H54 (cell line): Measurements from ENCODE around the gene SNRPD2.

Experiments used
- DNase-seq: peaks from one replicate; pipeline ENCODE4 v3.0.0; 2011; ENCODE audit warnings: low spot score, mixed read lengths; ENCODE audit not compliant: insufficient read length
- FAIRE-seq: peaks from 3 replicates; lab custom pipeline; 2011; peaks lifted over from hg19 to GRCh38; lab: Jason Lieb, UNC
- POLR2A ChIP-seq: IDR thresholded peaks from 2 replicates; pipeline ENCODE4 v1.6.1; 2011; ENCODE audit warnings: low read depth, mild to moderate bottlenecking, low read length

SNRPD2 gene

DNA sequence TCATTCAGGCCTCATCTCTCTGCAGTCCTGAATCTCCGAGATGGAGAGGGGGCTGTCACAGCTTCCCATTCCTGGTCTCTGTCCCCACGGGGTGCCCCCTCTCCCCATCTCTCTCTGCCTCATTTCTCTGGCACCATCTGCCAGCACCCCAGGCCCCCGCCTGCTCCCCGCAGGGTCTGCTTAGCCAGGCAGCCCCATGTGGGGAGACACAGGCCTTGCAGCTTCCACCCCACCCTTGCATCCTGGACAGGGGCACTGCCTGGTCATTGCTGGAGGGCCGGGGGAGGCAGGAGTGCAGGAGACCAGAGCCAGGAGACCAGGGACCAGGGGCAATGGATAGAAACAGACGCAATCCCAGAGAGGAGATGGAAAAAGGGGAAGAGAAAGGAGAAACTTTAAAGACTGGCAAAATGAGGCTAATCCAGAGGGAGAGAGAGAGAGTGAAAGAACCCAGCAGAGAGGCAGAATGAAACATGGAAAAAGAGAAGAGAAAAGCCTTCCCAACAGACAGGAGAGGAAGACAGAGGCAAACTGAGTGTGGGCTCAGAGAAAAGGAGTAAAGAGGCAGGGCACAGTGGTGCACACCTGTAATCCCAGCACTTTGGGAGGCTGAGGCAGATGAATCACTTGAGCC is 32.5 kb downstream of the SNRPD2 start:
- no peak for TF ChIP-seq POLR2A
- DNase-seq (no peak), FAIRE-seq (no peak)

DNA sequence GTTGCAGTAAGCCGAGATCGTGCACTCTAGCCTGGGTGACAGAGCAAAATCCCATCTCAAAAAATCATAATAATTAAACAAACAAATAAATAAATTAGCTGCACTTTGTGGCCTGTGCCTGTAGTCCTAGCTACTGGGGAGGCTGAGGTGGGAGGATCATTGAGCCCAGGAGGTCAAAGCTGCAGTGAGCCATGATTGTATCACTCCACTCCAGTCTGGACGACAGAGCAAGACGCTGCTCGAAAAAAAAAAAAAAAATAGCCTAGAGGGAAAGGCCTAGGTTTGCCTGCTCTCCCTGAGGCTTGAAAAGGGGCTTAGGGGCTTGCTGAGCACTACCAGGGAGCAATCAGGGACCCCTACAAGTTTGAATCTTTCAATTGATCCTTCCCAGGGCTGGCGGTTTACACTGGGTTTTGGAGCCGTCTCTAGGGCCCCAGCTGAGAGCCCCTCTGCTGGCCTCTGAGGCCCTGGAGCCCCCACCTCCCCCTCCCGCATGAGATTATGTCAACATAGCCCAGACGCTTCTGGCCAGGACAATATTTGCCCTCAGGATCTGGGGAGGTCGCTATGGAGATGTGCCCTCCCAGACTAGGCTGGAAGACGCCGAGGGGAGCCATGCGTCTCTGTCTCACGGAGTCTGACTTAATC is 34.1 kb downstream of the SNRPD2 start:
- no peak for TF ChIP-seq POLR2A
- FAIRE-seq, result no peak
- DNase-seq, result no peak

DNA sequence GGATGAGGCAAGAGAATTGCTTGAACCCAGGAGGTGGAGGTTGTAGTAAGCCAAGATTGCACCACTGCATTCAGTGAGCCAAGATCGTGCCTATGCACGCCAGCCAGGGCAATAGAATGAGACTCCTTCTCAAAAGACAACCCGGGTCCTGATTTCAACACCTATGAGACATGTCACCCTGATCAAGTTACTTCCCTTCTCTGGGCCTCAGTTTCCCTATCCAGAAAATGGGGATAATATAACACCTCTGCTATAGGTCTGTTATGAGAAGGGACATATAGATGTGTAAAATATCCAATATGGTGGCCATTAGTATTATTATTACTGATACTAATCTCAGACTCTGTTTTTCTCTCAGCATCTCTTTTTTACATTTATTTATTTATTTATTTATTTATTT is 36.7 kb downstream of the SNRPD2 start:
- no peak for TF ChIP-seq POLR2A
- DNase-seq (no peak), FAIRE-seq (no peak)

DNA sequence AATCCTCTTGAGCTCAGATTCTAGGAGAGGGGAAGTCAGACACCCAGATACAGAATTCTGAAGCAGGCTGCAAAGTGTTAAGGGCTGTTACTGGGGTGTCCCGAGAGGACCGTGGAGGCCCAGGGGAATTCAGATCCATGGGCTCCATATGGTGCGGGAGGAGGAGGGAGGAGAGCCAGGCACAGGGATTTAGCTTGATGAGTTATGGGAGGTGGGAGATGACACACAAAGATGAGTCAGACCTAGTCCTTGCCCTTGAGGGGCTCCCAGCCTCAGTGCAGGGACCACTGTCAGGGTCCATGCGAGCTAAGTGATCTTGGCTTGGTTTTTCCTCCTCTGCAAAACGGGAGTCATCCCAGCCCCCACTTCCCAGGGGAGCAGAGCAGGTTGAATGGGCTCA is 38.1 kb downstream of the SNRPD2 start:
- FAIRE-seq (no peak), DNase-seq (no peak)
- no peak for TF ChIP-seq POLR2A

DNA sequence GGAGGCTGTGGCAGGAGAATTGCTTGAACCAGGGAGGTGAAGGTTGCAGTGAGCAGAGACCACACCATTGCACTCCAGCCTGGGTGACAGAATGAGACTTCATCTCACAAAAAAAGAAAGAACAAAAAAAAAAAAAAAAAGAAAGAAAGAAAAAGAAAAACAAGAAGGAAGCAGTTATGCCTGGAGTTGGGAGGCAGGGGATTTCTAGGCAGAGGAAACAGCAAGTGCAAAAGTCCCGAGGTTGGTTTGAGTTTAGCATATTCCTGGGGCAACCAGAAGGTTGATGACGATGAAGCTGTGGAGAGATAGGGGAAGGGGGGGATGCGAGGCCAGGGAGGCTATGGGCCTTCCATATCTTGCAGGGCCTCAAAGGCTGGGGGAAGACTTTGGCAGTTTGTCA is 41.0 kb downstream of the SNRPD2 start:
- DNase-seq (no peak), FAIRE-seq (no peak)
- TF ChIP-seq POLR2A, result no peak

DNA sequence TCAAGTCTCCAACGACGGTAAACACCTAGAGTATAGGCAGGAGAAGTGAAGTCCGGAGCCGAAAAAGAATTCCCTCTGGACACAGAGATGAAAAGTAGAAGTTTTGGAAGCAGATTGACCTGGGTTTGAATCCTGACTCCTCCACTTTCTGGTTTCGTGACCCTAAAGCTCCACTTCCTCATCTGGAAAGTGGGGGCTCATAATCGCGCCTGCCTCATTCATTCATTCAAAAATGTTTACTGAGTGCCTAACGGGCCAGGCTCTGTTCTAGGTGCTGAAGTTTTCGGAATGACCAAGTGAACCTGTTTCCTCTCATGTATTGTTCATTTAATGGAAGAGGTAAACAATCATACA is 45.4 kb downstream of the SNRPD2 start:
- FAIRE-seq (no peak), DNase-seq (no peak)
- TF ChIP-seq POLR2A, result no peak

DNA sequence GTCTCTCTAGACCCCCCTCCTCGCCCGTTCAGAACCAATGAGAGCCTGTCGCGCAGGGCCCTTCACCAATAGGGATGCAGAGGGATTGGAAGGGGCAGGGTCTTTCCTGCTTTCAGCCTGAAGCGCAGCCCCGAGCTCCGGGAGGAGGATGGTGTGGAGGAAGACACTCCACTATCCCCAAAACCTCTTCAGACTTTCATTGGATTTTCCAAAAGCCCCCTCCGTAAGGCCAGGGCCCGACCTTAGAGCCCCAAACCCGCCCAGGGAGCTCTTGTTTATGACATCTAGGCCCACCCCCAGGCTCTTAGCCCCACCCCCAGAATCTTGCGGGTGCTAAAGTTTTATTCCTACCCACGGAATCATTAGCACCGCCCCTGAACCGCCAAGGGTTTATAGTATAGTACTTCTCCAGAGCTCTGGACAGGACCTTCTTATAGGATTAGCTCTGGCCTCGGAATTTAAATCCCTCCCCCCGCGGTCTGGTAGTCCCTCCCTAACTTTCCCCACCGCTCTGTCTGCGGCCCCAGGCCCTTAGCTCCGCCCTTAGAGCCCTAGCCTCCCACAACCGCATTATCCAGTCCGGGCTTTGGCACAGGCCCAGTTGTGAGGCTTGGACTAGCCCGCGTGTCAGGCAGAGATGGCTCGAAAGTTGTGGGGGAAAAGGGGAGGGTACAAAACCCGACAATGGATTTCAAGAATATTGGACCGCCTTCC is 46.0 kb downstream of the SNRPD2 start:
- no peak for FAIRE-seq
- TF ChIP-seq POLR2A, result no peak
- peak; percentile 84 for DNase-seq

DNA sequence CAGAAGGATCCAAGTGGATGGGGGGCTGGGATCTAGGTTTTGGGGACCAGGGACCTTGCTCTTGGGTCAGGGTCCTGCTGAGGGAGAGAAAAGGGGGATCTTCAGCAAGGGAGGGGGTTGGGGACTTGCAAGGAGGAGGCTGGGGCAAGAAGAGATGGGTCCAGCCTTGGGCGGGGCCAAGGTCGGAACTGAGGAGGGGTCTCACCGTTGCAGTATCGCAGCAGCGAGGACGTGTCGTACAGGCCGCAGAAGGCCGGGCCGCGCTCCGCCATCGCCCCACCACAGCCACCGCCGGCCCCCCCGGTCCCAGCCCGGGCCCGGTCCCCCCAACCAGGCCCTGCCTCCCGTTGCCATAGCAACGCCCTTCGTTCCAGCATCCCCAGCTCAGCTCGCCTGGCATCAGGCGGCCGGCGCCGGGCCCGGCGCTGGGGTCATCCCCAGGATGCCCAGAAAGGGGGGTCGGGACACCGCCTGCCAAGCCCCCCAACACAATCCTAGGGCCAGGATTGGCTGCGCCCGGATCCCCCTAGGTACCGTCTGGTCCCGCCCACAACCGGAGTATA is 46.6 kb downstream of the SNRPD2 start:
- DNase-seq, result no peak
- no peak for TF ChIP-seq POLR2A
- FAIRE-seq, result no peak

DNA sequence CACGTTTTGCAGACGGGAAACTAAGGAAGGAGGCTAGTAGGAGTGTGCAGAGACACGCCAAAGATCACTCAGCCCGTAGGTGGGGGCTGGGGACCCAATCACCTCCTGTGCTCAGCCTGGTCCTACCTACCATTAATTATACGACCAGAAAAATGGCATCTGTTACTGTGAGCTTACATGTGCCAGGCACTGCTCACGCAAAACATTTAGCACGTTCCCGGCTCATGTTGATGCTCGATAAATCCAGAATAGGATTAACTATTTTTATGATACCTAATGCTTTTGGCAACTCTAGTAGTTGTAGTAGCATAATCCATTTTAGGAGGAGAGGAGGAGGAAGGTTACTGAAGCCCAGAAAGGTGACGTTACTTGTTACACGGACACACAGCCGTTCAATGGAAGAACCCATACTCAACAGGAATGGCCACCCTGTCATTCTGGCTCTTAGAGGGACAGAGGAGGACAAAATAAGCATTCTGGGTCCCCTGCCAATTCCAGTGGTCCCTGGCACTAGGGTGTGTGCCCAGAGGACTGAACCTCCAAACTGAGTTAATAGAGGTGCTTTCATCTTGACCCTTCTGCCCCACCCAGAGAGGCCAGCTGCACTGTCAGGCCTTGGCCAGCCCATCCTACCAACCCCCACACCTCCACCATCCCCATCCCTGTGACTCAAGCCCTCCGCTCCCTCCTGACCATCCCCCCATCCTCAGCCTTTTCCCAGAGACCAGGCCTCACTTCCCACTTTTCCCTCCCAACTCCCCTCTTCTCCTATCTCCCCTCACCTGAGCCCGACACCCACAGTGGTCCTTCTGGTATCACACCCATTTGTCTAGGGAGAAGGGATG is 47.6 kb downstream of the SNRPD2 start:
- DNase-seq (no peak), FAIRE-seq (no peak)
- TF ChIP-seq POLR2A, result no peak

DNA sequence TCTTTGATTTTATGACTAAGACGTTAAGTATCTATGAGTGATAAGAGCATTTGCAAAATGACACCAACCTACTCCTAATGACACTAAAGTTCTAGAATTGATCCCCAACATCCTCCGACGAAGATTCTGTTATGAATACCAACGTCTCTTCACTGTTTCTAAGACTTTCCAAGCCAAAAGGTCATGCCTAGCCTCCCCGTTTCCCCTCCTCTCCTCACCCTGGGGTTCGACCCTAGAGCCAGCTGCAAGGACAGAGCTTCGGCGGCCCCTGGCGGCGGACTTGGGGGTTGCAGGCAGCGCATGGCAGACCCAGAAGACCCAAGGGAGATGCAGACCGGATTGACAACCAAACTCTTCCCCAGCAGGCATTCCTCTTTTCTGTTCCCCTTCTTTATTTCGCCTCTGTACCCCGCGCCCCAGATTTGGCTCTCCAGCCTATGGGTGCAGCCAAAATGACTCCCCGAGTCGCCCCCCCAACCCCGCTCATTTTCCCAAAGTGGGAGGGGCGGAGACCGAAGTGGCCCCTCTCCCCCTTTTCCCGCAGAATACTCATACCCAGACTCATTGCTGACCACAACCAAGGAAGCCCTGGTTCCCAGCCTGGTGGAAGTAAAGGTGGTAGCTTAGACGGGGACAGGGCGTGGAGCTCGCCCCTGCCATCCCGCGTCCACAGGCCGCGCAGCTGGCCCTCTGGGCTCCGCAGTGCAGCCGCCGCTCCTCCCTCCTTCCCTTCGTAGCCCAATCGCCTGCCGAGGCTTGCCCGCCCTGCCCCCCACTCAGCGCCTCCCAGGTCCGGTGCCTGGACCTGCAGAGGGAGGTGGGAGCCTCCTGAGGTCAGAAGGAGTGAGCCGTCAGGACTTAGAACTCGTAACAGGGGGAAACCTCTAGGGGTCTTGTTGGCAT is 48.5 kb downstream of the SNRPD2 start:
- DNase-seq (peak; percentile 76), FAIRE-seq (no peak)
- TF ChIP-seq POLR2A, result no peak

DNA sequence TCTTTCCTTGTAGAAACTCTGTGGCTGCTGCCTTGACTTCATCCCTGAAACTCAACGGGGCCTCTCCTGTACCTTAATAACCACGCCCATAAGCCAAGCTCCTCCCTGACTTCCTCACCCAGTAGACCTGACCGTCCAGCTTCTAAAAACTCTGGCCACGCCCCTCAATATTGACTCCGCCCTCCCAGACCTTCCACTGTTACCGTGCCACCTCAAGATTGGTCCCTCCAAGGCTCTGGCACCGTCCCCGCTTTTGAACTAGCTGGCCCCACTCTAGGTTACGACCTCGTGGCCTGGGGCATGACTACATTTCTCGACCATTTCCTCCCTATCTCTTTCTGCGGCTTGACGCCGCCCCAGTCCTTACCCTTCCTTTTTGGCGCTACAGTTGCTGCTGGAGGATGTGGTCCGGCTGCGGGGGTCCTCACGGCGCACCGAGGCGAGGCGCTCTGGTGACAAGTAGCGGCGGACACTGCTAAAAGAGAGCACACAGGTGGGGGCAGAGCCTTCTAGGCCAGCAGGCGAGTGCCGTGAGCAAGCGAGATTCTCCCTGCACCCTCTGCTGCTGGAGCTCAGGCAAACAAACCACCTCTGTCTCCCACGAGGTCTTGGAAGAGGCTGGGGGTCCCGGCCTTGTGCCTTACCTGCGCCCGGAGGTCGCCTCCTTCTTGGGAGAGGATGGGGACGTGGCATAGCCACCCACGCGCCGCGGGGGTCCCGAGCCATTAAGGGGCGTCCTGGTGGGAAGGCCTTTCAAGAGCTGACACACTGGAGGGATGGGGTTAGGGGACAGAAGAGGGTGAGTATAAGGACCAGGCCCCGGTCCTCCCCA is 50.3 kb downstream of the SNRPD2 start:
- DNase-seq (peak; percentile 83), FAIRE-seq (peak; percentile 88)
- no peak for TF ChIP-seq POLR2A

DNA sequence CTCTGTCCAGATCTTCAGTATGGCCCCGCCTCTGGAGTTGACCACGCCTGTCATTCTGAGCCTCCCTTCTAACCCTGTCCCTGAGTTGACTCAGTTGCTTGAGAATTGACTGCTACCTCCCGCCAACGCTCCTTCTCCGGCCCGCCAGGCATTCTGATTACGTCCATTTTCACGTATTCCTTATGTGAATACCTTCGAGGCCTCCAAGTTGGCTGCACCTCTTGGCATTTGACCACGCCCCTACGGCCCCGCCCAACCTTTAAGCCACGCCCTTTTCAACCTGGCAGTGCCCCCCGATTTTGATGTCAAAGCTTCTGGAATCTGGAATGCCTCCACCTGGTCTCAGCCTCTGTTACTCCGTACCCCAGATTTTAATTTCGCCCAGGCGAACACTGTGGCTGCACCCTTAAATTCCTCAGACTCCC is 50.9 kb downstream of the SNRPD2 start:
- no peak for TF ChIP-seq POLR2A
- DNase-seq, result no peak
- FAIRE-seq, result no peak
